OCI-LY1 (cell line): ENCODE data around the gene MPHOSPH8.

Source experiments
- CTCF ChIP-seq: fragments of 200-600 bp; sonication (generic), shearing (Covaris generic); IDR thresholded peaks from 2 replicates; pipeline ENCODE4 v1.5.1; 2017; ENCODE audit warnings: mild to moderate bottlenecking, antibody characterized with exemption, low read length, moderate library complexity, mixed read lengths
- EZH2 ChIP-seq: fragments of 200-600 bp; sonication (generic), shearing (Covaris generic); IDR thresholded peaks from 2 replicates; pipeline ENCODE4 v1.8.0; 2017; ENCODE audit warnings: borderline replicate concordance, mixed run types, mild to moderate bottlenecking, antibody characterized with exemption, low read length, moderate library complexity, mixed read lengths

- TF ChIP-seq CTCF, result peak; percentile 26
- TF ChIP-seq EZH2, result no peak
These were observed 31.4 kb upstream of the MPHOSPH8 start for GRCh38 chr13:19601749-19602725.
